Skeletal muscle satellite cell (primary cell): ENCODE data around the gene TEX11.
"Not testable (repeated sequence)": the region's sequence is repeated elsewhere in the genome, so short reads cannot be mapped to it uniquely, and the experiment has no call there.

Experiments used
- H3K27me3 ChIP-seq: 2 replicates; pipeline ENCODE4 v1.7.0; 2013; ENCODE audit warnings: low read length; ENCODE audit not compliant: control insufficient read depth, insufficient read depth
- H3K36me3 ChIP-seq: 2 replicates; pipeline ENCODE4 v1.7.0; 2013; ENCODE audit warnings: mild to moderate bottlenecking, control low read depth, low read length; ENCODE audit not compliant: insufficient read depth
- H3K4me1 ChIP-seq: 2 replicates; pipeline ENCODE4 v1.7.0; 2013; ENCODE audit warnings: low read length; ENCODE audit not compliant: control insufficient read depth, insufficient read depth
- H3K4me2 ChIP-seq: 2 replicates; pipeline ENCODE4 v1.7.0; 2013; ENCODE audit warnings: mild to moderate bottlenecking, low read length
- H3K4me3 ChIP-seq: 2 replicates; pipeline ENCODE4 v1.7.0; 2013; ENCODE audit warnings: low read length
- H3K9ac ChIP-seq: 2 replicates; pipeline ENCODE4 v1.7.0; 2013; ENCODE audit warnings: mild to moderate bottlenecking, low read depth, low read length, moderate library complexity
- H3K9me3 ChIP-seq: replicated peaks from 2 replicates; pipeline ENCODE4 v1.7.0; 2013; ENCODE audit warnings: mild to moderate bottlenecking, control low read depth, low read length

Gene TEX11

DNA sequence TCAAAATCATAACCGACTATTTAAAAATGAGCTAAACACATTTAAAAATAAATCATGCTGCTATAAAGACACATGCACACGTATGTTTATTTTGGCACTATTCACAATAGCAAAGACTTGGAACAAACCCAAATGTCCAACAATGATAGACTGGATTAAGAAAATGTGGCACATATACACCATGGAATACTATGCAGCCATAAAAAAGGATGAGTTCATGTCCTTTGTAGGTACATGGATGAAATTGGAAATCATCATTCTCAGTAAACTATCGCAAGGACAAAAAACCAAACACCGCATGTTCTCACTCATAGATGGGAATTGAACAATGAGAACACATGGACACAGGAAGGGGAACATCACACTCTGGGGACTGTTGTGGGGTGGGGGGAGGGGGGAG lies 251.0 kb downstream of the TEX11 start:
- not testable (repeated sequence) for H3K4me1 ChIP-seq, H3K4me2 ChIP-seq, H3K27me3 ChIP-seq, H3K4me3 ChIP-seq, H3K9ac ChIP-seq, H3K9me3 ChIP-seq, H3K36me3 ChIP-seq

GRCh38 chrX:70656304-70656703 lies 252.2 kb downstream of the TEX11 start:
- no peak overlapping the region for H3K4me3 ChIP-seq
- no peak overlapping the region for H3K4me2 ChIP-seq
- H3K36me3 ChIP-seq = no peaks in the 10 kb centered on the region
- no peaks in the 10 kb centered on the region for H3K4me1 ChIP-seq
- H3K9me3 ChIP-seq = no peaks in the 10 kb centered on the region
- no peak overlapping the region for H3K9ac ChIP-seq
- H3K27me3 ChIP-seq = peaks cover 7% of the 10 kb centered on the region

DNA sequence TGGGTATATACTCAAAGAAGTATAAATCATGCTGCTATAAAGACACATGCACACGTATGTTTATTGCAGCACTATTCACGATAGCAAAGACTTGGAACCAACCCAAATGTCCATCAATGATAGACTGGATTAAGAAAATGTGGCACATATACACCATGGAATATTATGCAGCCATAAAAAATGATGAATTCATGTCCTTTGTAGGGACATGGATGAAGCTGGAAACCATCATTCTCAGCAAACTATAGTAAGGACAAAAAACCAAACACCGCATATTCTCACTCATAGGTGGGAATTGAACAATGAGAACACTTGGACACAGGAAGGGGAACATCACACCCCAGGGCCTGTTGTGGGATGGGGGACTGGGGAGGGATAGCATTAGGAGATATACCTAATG lies 260.6 kb downstream of the TEX11 start:
- H3K9me3 ChIP-seq, H3K4me2 ChIP-seq, H3K4me1 ChIP-seq, H3K9ac ChIP-seq, H3K27me3 ChIP-seq, H3K36me3 ChIP-seq, H3K4me3 ChIP-seq: not testable (repeated sequence)

DNA sequence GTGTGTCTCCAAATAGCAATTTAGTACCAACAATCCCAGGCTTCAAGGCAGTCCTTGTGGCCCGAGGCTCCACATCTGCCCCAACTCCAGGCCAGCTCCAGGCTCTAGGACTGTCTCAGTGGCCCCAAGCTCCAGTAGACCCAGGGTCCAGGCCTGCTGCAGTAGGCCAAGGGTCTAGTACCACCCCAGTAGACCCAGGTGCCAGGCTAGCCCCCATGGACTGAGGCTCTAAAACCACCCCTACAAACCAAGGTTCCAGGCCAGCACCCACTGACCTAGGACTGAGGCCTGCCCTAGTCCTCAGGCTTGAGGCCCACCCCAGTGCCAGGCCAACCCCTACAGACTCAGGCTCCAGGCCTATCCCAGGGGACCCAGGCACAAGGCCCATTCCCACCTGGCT lies 272.3 kb downstream of the TEX11 start:
- Histone ChIP-seq H3K36me3 (no peaks in the 10 kb centered on the region), H3K9me3 (no peaks in the 10 kb centered on the region), H3K4me1 (no peaks in the 10 kb centered on the region), H3K27me3 (no peaks in the 10 kb centered on the region), H3K4me2 (no peak overlapping the region), H3K9ac (no peak overlapping the region), H3K4me3 (no peak overlapping the region)

- no peaks in the 10 kb centered on the region for H3K9me3 ChIP-seq
- H3K4me2 ChIP-seq = no peak overlapping the region
- H3K4me1 ChIP-seq = no peaks in the 10 kb centered on the region
- H3K4me3 ChIP-seq = no peak overlapping the region
- peaks cover 5% of the 10 kb centered on the region for H3K27me3 ChIP-seq
- H3K9ac ChIP-seq = no peak overlapping the region
- no peaks in the 10 kb centered on the region for H3K36me3 ChIP-seq
Observed at GRCh38 chrX:70635669-70636068, 272.8 kb downstream of the TEX11 start.

GRCh38 chrX:70635227-70635626 lies 273.3 kb downstream of the TEX11 start:
- peaks cover 9% of the 10 kb centered on the region for H3K27me3 ChIP-seq
- H3K4me3 ChIP-seq = no peak overlapping the region
- H3K4me1 ChIP-seq = no peaks in the 10 kb centered on the region
- no peak overlapping the region for H3K4me2 ChIP-seq
- no peaks in the 10 kb centered on the region for H3K36me3 ChIP-seq
- H3K9me3 ChIP-seq = no peaks in the 10 kb centered on the region
- H3K9ac ChIP-seq = no peak overlapping the region

GRCh38 chrX:70621743-70622142 lies 286.8 kb downstream of the TEX11 start:
- Histone ChIP-seq H3K4me3 (no peak overlapping the region), H3K36me3 (no peaks in the 10 kb centered on the region), H3K4me1 (no peaks in the 10 kb centered on the region), H3K9me3 (no peaks in the 10 kb centered on the region), H3K9ac (no peak overlapping the region), H3K4me2 (no peak overlapping the region), H3K27me3 (peaks cover 12% of the 10 kb centered on the region)

DNA sequence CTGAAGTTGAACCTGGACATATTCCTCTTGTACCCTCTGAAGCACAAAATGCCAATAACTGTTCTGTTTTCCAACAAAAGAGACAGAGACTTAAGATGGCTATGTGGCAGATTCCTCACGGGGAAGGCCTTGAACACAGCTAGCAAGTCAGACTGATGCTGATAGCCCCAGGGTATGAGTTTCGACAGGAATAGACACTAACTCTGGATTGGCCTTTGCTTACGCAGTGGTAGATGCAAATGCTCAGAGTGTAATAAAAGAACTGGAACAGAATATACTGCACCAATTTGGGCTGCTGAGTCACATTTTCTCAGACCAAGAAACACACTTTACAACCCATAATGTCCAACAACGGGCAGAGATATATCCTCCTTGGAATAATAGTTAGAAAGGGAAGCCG lies 290.0 kb downstream of the TEX11 start:
- Histone ChIP-seq H3K27me3 (peaks cover 19% of the 10 kb centered on the region), H3K36me3 (no peaks in the 10 kb centered on the region)

GRCh38 chrX:70613295-70613694 lies 295.2 kb downstream of the TEX11 start:
- Histone ChIP-seq H3K36me3 (no peaks in the 10 kb centered on the region), H3K4me2 (no peak overlapping the region), H3K4me1 (no peaks in the 10 kb centered on the region), H3K27me3 (peaks cover 20% of the 10 kb centered on the region), H3K4me3 (no peak overlapping the region), H3K9ac (no peak overlapping the region), H3K9me3 (no peaks in the 10 kb centered on the region)

More for the DNA sequence above, 290.0 kb downstream of the TEX11 start:
- no peak overlapping the region for H3K4me2 ChIP-seq
- no peak overlapping the region for H3K9ac ChIP-seq
- no peaks in the 10 kb centered on the region for H3K4me1 ChIP-seq
- H3K4me3 ChIP-seq = no peak overlapping the region
- H3K9me3 ChIP-seq = no peaks in the 10 kb centered on the region

- Histone ChIP-seq H3K4me3 (no peak overlapping the region), H3K9me3 (no peaks in the 10 kb centered on the region), H3K36me3 (no peaks in the 10 kb centered on the region), H3K9ac (no peak overlapping the region), H3K4me2 (no peak overlapping the region), H3K27me3 (peaks cover 10% of the 10 kb centered on the region), H3K4me1 (no peaks in the 10 kb centered on the region)
Observed at GRCh38 chrX:70605352-70605751, 303.2 kb downstream of the TEX11 start.

GRCh38 chrX:70592091-70592490 lies 316.4 kb downstream of the TEX11 start:
- Histone ChIP-seq H3K9me3 (no peaks in the 10 kb centered on the region), H3K4me2 (no peak overlapping the region), H3K4me1 (no peaks in the 10 kb centered on the region), H3K4me3 (no peak overlapping the region), H3K36me3 (no peaks in the 10 kb centered on the region), H3K27me3 (no peaks in the 10 kb centered on the region), H3K9ac (no peak overlapping the region)

GRCh38 chrX:70587158-70587557 lies 321.4 kb downstream of the TEX11 start:
- H3K27me3 ChIP-seq, H3K9ac ChIP-seq, H3K4me2 ChIP-seq, H3K4me1 ChIP-seq, H3K9me3 ChIP-seq, H3K36me3 ChIP-seq, H3K4me3 ChIP-seq: not testable (repeated sequence)
